Measurements from ENCODE around the gene IL17RD. TPM values are rescaled to one million over a fixed set of nuclear protein-coding genes. Genes with fewer than 3 reads are reported as not detected.

Gene IL17RD
- total and polyA plus RNA-seq, 2 of the 4 experiments (the other 2 are of a cell fraction) = 0.72 to 0.92 TPM

DNA sequence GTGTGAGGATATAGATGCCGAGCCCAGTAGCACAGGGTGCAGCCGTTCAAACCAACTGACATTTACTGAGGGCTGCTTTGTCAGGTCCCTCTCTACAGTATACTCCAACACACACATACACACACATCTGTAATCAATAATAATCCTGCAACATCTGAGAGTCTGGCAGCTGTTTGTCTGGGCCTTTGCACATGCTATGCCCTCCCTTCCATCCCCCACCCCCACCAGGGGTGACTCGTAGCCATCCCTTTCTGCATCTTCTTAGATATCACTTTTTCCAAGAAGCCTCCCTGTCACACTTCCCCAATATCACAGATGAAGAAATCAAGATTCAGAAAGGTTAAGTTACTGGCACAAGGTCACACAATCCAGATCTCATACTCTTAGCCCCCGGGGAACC, 91.0 kb downstream of the IL17RD start (continued):
- TF ChIP-seq MAZ (IDR thresholded peaks at IDR 0.05; ENCODE audit: borderline replicate concordance, low read depth, low read length) (no peak), RCOR1 (IDR thresholded peaks at IDR 0.05; ENCODE audit: insufficient replicate concordance, low read length) (no peak), RAD21 (IDR thresholded peaks at IDR 0.05; ENCODE audit: low read length) (no peak)

DNA sequence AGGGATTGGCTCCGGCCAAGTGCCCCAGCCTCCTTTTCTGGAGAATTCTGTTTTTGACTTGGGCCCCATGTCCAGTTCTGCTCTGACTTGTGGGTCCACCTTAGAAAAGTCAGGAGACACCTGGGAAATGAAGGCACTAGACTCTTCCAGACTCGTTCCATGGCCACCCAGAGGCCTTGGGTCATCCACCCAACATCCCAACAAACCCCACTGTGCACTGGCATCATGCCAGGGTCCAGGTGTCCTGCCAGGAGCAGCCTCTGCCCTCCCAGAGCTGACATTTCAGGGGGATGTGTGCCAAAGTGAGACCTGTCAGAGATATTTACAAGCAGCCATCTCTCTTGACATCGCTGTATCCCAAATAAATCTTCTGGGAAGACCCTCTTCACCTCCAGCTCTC, 91.5 kb downstream of the IL17RD start:
- Histone ChIP-seq H3K4ac (ENCODE audit: low read depth, low read length) (no peak overlapping the region), H2BK20ac (ENCODE audit: low read depth, low read length) (no peak overlapping the region), H3K14ac (replicated peaks; ENCODE audit: low read depth, low read length) (no peak overlapping the region), H3K9me1 (ENCODE audit: insufficient read depth, low read length) (no peaks in the 10 kb centered on the region), H4K5ac (ENCODE audit: low read depth, low read length) (no peak overlapping the region), H2AFZ (replicated peaks; ENCODE audit: low read length, poor library complexity) (no peak overlapping the region), H3K23ac (ENCODE audit: low read depth, low read length) (no peak overlapping the region), H3K9me3 (ENCODE audit: control insufficient read depth, insufficient read depth, low read length) (no peaks in the 10 kb centered on the region), H3K4me2 (ENCODE audit: low read depth, low read length) (no peak overlapping the region), H4K20me1 (ENCODE audit: insufficient read depth, low read length) (no peaks in the 10 kb centered on the region), H3K18ac (ENCODE audit: low read depth, low read length) (no peak overlapping the region), H3K4me1 (ENCODE audit: control insufficient read depth, insufficient read depth, low read length) (peaks cover under 1% of the 10 kb centered on the region; the same call in 1 of the 2 replicates), H3K56ac (ENCODE audit: extremely low read depth, insufficient read depth, low read length) (no peak overlapping the region), H2BK15ac (ENCODE audit: low read depth, low read length) (no peak overlapping the region), H3K27ac (ENCODE audit: insufficient read depth, low read length) (no peak overlapping the region), H2BK5ac (ENCODE audit: low read depth, low read length, poor library complexity, severe bottlenecking) (no peak overlapping the region), H3K27me3 (ENCODE audit: control insufficient read depth, insufficient read depth, low read length) (peaks cover 13% of the 10 kb centered on the region), H2BK120ac (ENCODE audit: low read depth, low read length) (no peak overlapping the region), H3K4me3 (ENCODE audit: insufficient read depth, low read depth, low read length) (no peak overlapping the region), H3K36me3 (ENCODE audit: control insufficient read depth, insufficient read depth, low read length) (0 out of 2 replicates have a peak, but pooled peaks cover 1% of the 10 kb centered on the region), H3K79me1 (ENCODE audit: low read depth in 1 of 2, low read length in 2 of 2) (no peaks in the 10 kb centered on the region), H4K8ac (ENCODE audit: low read depth in 2 of 2, low read length in 2 of 2) (no peak overlapping the region), H2AK5ac (ENCODE audit: low read depth, low read length) (no peak overlapping the region), H3K9ac (ENCODE audit: low read depth, low read length) (no peak overlapping the region), H2AK9ac (replicated peaks; ENCODE audit: low read depth, low read length, poor library complexity) (no peak overlapping the region), H4K91ac (ENCODE audit: insufficient read depth, low read depth, low read length) (no peak overlapping the region)
- no peak for DNase-seq
- POLR2A ChIA-PET (ENCODE audit: unreplicated experiment) = no interaction called here
- WGBS, 2 experiments (ENCODE audit: extremely low coverage in 2 of 2, insufficient read length in 1 of 2) = 83% methylated on average over 1 of the region's 3 CpGs; no CpG with 5 or more reads in 1 of the 2 experiments
- in situ Hi-C loops (cut with MboI; ENCODE audit: low sequenced_read_pairs) (no loop called here), dilution Hi-C loops (cut with HindIII; ENCODE audit: low sequenced_read_pairs, unreplicated experiment) (no loop called here), intact Hi-C loops (cut with micrococcal nuclease) (no loop called here)
- no TSS peak for BruUV-seq (replicated peaks)
- CTCF ChIA-PET = no interaction called here
- TF ChIP-seq, protein P1, sequence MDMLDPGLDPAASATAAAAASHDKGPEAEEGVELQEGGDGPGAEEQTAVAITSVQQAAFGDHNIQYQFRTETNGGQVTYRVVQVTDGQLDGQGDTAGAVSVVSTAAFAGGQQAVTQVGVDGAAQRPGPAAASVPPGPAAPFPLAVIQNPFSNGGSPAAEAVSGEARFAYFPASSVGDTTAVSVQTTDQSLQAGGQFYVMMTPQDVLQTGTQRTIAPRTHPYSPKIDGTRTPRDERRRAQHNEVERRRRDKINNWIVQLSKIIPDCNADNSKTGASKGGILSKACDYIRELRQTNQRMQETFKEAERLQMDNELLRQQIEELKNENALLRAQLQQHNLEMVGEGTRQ (IDR thresholded peaks at IDR 0.05; ENCODE audit: low read depth, low read length) = no peak
- TF ChIP-seq, protein P2, sequence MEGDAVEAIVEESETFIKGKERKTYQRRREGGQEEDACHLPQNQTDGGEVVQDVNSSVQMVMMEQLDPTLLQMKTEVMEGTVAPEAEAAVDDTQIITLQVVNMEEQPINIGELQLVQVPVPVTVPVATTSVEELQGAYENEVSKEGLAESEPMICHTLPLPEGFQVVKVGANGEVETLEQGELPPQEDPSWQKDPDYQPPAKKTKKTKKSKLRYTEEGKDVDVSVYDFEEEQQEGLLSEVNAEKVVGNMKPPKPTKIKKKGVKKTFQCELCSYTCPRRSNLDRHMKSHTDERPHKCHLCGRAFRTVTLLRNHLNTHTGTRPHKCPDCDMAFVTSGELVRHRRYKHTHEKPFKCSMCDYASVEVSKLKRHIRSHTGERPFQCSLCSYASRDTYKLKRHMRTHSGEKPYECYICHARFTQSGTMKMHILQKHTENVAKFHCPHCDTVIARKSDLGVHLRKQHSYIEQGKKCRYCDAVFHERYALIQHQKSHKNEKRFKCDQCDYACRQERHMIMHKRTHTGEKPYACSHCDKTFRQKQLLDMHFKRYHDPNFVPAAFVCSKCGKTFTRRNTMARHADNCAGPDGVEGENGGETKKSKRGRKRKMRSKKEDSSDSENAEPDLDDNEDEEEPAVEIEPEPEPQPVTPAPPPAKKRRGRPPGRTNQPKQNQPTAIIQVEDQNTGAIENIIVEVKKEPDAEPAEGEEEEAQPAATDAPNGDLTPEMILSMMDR (conservative IDR thresholded peaks at IDR 0.05; ENCODE audit: low read depth, low read length) = no peak
- TF ChIP-seq SMC3 (IDR thresholded peaks at IDR 0.05; ENCODE audit: low read depth, low read length) (no peak), CEBPB (IDR thresholded peaks at IDR 0.05; ENCODE audit: low read depth, low read length) (no peak), NFE2L2 (IDR thresholded peaks at IDR 0.05; ENCODE audit: low read depth, low read length) (no peak), CHD1 (IDR thresholded peaks at IDR 0.05; ENCODE audit: low read depth, low read length) (no peak), RCOR1 (IDR thresholded peaks at IDR 0.05; ENCODE audit: insufficient replicate concordance, low read length) (no peak), MAZ (IDR thresholded peaks at IDR 0.05; ENCODE audit: borderline replicate concordance, low read depth, low read length) (no peak), RAD21 (IDR thresholded peaks at IDR 0.05; ENCODE audit: low read length) (no peak), MXI1 (IDR thresholded peaks at IDR 0.05; ENCODE audit: borderline replicate concordance, low read depth, low read length) (no peak), POLR2A (IDR thresholded peaks at IDR 0.05; ENCODE audit: low read depth, low read length) (no peak), FOS (IDR thresholded peaks at IDR 0.05; ENCODE audit: low read depth, low read length) (no peak), BHLHE40 (IDR thresholded peaks at IDR 0.05; ENCODE audit: low read depth, low read length) (no peak), MAFK (IDR thresholded peaks at IDR 0.05; ENCODE audit: low read depth, low read length) (no peak)
- ATAC-seq (ENCODE audit: low read depth) = no peak
